Liver (tissue), 9 donors: ENCODE data around the gene ACACB. TPM values are rescaled to one million over a fixed set of nuclear protein-coding genes. Genes with fewer than 3 reads are reported as not detected.

Source experiments
- DNase-seq: peaks from one replicate; pipeline ENCODE4 v3.0.0-alpha.2; 2017; ENCODE audit warnings: low spot score
- H3K27ac ChIP-seq, 2 donors: one replicate each; pipeline ENCODE4 v1.7.0; 2013; ENCODE audit warnings: inconsistent platforms in 2 of 2, low read length in 2 of 2, control low read depth in 1 of 2, low read depth in 1 of 2, mild to moderate bottlenecking in 1 of 2
- H3K27me3 ChIP-seq, 4 donors: one replicate each; pipeline versions ENCODE4 v1.6.1 to v1.7.0; 2013; ENCODE audit warnings: low read length in 3 of 4, inconsistent platforms in 1 of 4, mild to moderate bottlenecking in 1 of 4, moderate library complexity in 1 of 4; ENCODE audit not compliant: control insufficient read depth in 4 of 4, insufficient read depth in 4 of 4
- H3K36me3 ChIP-seq, 4 donors: one replicate each; pipeline versions ENCODE4 v1.6.1 to v1.7.0; 2013; ENCODE audit warnings: low read length in 3 of 4, mild to moderate bottlenecking in 3 of 4, low read depth in 1 of 4, moderate library complexity in 1 of 4; ENCODE audit not compliant: control insufficient read depth in 4 of 4, insufficient read depth in 3 of 4
- H3K4me1 ChIP-seq, 4 donors: one replicate each; pipeline versions ENCODE4 v1.6.1 to v1.7.0; 2013; ENCODE audit warnings: low read length in 3 of 4, mild to moderate bottlenecking in 3 of 4, moderate library complexity in 1 of 4; ENCODE audit not compliant: control insufficient read depth in 4 of 4, insufficient read depth in 4 of 4
- H3K4me3 ChIP-seq, 3 donors: one replicate each; pipeline versions ENCODE4 v1.6.1 to v1.7.0; 2013; ENCODE audit warnings: low read length in 3 of 3, control low read depth in 1 of 3, low read depth in 1 of 3, mild to moderate bottlenecking in 1 of 3
- H3K9ac ChIP-seq, 2 donors: one replicate each; pipeline ENCODE4 v1.7.0; 2013; ENCODE audit warnings: low read length in 2 of 2, mild to moderate bottlenecking in 2 of 2, moderate library complexity in 2 of 2, control low read depth in 1 of 2, low read depth in 1 of 2
- H3K9me3 ChIP-seq, 4 donors: one replicate each; pipeline versions ENCODE4 v1.6.1 to v1.7.0; 2013; ENCODE audit warnings: low read length in 3 of 4; ENCODE audit not compliant: control insufficient read depth in 4 of 4
- EGR1 ChIP-seq, 2 donors: IDR thresholded peaks; 2 replicates each; pipeline ENCODE4 v1.6.1; 2016 to 2018; ENCODE audit warnings: antibody characterized with exemption in 2 of 2, low read depth in 2 of 2
- FOXA1 ChIP-seq: IDR thresholded peaks from 2 replicates; pipeline ENCODE4 v1.6.1; 2016; ENCODE audit warnings: antibody characterized with exemption
- FOXA2 ChIP-seq: IDR thresholded peaks from 2 replicates; pipeline ENCODE4 v1.6.1; 2016; ENCODE audit warnings: antibody characterized with exemption
- HNF4A ChIP-seq, 2 donors: conservative IDR thresholded peaks; 2 replicates each; pipeline ENCODE4 v1.6.1; 2016; ENCODE audit warnings: antibody characterized with exemption in 2 of 2, mild to moderate bottlenecking in 2 of 2
- HNF4G ChIP-seq: IDR thresholded peaks from 2 replicates; pipeline ENCODE4 v1.6.1; 2016; ENCODE audit warnings: antibody characterized with exemption
- RAD21 ChIP-seq, 2 donors: IDR thresholded peaks; 2 replicates each; pipeline ENCODE4 v1.6.1; 2016; ENCODE audit warnings: antibody characterized with exemption in 2 of 2, mild to moderate bottlenecking in 2 of 2
- TAF1 ChIP-seq: conservative IDR thresholded peaks from 2 replicates; pipeline ENCODE4 v1.6.1; 2016; ENCODE audit warnings: antibody characterized with exemption, mild to moderate bottlenecking
- YY1 ChIP-seq: IDR thresholded peaks from 2 replicates; pipeline ENCODE4 v1.6.1; 2016; ENCODE audit warnings: antibody characterized with exemption, mild to moderate bottlenecking
- whole genome bisulfite sequencing: extraction: QIAGEN DNeasy Blood & Tissue Kit; methylation state at CpG from one replicate; pipeline ENCODE4 v1.1.7; 2013; 5-methylcytosine and 5-hydroxymethylcytosine counted together
- polyA plus RNA-seq, 2 donors: library from polyadenylated mRNA; stranded (reverse) in 1 of 2; unstranded in 1 of 2; fragments of 200-250 nt in 1 of 2; fragments of >200 nt in 1 of 2; fragmentation: Nextera tagmentation in 1 of 2; extraction: Ambion mirVana in 1 of 2; gene quantifications; one replicate each; pipeline versions ENCODE4 v1.2.1 to v1.2.3, GENCODE V29; 2013 to 2015
- total RNA-seq, 2 donors: library from RNA; depleted of rRNA; stranded (reverse); fragments of >200 nt; gene quantifications; one replicate each; pipeline ENCODE4 v1.2.3, GENCODE V29; 2014
- TF ChIP-seq, protein P1 (sequence below): IDR thresholded peaks from 2 replicates; pipeline ENCODE4 v1.6.1; 2016; ENCODE audit warnings: antibody characterized with exemption, mild to moderate bottlenecking
- TF ChIP-seq, protein P2 (sequence below): fragments of 150-350 bp; IDR thresholded peaks from 2 replicates; pipeline ENCODE4 v1.5.1; 2017; ENCODE audit warnings: improper control_type of control experiment, low read depth, low read length; ENCODE audit not compliant: missing input control
- donor health status: healthy.
- donor health status: healthy.
- donor health status: healthy.
- donor health status: healthy.
- donor health status: healthy.

The ACACB gene
- total and polyA plus RNA-seq, 4 donors, result 12.9 to 288 (median 52.1) TPM

- DNase-seq, result no peak
- 35% methylated on average over 10 of the region's 10 CpGs for WGBS
- no peaks in the 10 kb centered on the region for H3K9me3 ChIP-seq
Observed at GRCh38 chr12:109278912-109279311, 162.5 kb downstream of the ACACB start.

GRCh38 chr12:109279525-109279924, 163.1 kb downstream of the ACACB start:
- DNase-seq, result no peak
- 95% methylated on average over 13 of the region's 13 CpGs for WGBS
- H3K36me3 ChIP-seq, result no peaks in the 10 kb centered on the region
- H3K9ac ChIP-seq, result no peak overlapping the region
- TF ChIP-seq EGR1 (IDR thresholded peaks at IDR 0.05; ENCODE audit: low read depth in 2 of 2), result no peak
- TF ChIP-seq, protein P1, sequence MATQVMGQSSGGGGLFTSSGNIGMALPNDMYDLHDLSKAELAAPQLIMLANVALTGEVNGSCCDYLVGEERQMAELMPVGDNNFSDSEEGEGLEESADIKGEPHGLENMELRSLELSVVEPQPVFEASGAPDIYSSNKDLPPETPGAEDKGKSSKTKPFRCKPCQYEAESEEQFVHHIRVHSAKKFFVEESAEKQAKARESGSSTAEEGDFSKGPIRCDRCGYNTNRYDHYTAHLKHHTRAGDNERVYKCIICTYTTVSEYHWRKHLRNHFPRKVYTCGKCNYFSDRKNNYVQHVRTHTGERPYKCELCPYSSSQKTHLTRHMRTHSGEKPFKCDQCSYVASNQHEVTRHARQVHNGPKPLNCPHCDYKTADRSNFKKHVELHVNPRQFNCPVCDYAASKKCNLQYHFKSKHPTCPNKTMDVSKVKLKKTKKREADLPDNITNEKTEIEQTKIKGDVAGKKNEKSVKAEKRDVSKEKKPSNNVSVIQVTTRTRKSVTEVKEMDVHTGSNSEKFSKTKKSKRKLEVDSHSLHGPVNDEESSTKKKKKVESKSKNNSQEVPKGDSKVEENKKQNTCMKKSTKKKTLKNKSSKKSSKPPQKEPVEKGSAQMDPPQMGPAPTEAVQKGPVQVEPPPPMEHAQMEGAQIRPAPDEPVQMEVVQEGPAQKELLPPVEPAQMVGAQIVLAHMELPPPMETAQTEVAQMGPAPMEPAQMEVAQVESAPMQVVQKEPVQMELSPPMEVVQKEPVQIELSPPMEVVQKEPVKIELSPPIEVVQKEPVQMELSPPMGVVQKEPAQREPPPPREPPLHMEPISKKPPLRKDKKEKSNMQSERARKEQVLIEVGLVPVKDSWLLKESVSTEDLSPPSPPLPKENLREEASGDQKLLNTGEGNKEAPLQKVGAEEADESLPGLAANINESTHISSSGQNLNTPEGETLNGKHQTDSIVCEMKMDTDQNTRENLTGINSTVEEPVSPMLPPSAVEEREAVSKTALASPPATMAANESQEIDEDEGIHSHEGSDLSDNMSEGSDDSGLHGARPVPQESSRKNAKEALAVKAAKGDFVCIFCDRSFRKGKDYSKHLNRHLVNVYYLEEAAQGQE, result no peak
- peaks cover 6 to 25% (median 19%) of the 10 kb centered on the region in 4 donors for H3K4me1 ChIP-seq
- H3K9me3 ChIP-seq, result no peaks in the 10 kb centered on the region
- H3K4me3 ChIP-seq, result no peak overlapping the region
- H3K27ac ChIP-seq, result no peak overlapping the region
- H3K27me3 ChIP-seq, result no peaks in the 10 kb centered on the region

More at GRCh38 chr12:109278912-109279311, 162.5 kb downstream of the ACACB start:
- TF ChIP-seq FOXA1 (no peak), FOXA2 (no peak), HNF4A (conservative IDR thresholded peaks at IDR 0.05) (peak in 1 of 2 donors; percentile 17)
- Histone ChIP-seq H3K36me3 (no peaks in the 10 kb centered on the region), H3K27me3 (no peaks in the 10 kb centered on the region), H3K4me3 (no peak overlapping the region), H3K9ac (no peak overlapping the region), H3K27ac (peak overlapping the region; percentile 6 to 57), H3K4me1 (peaks cover 6 to 25% (median 19%) of the 10 kb centered on the region in 4 donors)

DNA sequence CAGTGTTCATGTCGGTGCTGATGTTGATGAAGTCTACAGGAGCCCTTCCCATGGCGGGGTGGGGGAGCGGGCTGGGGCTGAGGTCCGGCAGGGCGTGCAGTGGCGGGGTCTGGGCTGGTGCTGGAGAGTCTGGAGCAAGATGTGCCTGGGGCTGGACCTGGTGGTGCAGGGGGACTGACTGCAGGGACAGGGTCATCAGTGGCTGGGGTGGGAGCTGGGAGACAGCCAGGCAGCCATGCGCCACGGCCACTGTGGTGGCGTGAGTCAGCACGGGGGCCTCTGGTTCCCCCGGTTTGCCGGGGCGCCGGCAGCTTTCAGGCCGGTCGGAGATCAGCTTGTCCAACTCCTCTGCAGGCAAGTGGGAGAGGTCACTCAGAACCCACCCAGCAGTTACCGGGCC, 165.1 kb downstream of the ACACB start:
- Histone ChIP-seq H3K27me3 (no peaks in the 10 kb centered on the region), H3K4me1 (peaks cover 6 to 25% (median 19%) of the 10 kb centered on the region in 4 donors), H3K36me3 (no peaks in the 10 kb centered on the region), H3K27ac (no peak overlapping the region), H3K4me3 (no peak overlapping the region), H3K9me3 (no peaks in the 10 kb centered on the region), H3K9ac (no peak overlapping the region)
- DNase-seq, result no peak
- TF ChIP-seq TAF1 (no peak), RAD21 (IDR thresholded peaks at IDR 0.05) (no peak), EGR1 (IDR thresholded peaks at IDR 0.05; ENCODE audit: low read depth in 2 of 2) (no peak), YY1 (no peak), HNF4A (conservative IDR thresholded peaks at IDR 0.05) (no peak), HNF4G (no peak)
- TF ChIP-seq, protein P2, sequence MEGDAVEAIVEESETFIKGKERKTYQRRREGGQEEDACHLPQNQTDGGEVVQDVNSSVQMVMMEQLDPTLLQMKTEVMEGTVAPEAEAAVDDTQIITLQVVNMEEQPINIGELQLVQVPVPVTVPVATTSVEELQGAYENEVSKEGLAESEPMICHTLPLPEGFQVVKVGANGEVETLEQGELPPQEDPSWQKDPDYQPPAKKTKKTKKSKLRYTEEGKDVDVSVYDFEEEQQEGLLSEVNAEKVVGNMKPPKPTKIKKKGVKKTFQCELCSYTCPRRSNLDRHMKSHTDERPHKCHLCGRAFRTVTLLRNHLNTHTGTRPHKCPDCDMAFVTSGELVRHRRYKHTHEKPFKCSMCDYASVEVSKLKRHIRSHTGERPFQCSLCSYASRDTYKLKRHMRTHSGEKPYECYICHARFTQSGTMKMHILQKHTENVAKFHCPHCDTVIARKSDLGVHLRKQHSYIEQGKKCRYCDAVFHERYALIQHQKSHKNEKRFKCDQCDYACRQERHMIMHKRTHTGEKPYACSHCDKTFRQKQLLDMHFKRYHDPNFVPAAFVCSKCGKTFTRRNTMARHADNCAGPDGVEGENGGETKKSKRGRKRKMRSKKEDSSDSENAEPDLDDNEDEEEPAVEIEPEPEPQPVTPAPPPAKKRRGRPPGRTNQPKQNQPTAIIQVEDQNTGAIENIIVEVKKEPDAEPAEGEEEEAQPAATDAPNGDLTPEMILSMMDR, result no peak
- WGBS, result 87% methylated on average over 17 of the region's 17 CpGs
